HG03064 (cell line): ENCODE measurements around the gene CHKB.
"Not testable (repeated sequence)": the region's sequence is repeated elsewhere in the genome, so short reads cannot be mapped to it uniquely, and the experiment has no call there.

Experiments used
- ATAC-seq: cut with Tn5 transposase; IDR thresholded peaks from one replicate; pipeline ENCODE4 v1.9.1; 2021; ENCODE audit warnings: low read depth; ENCODE audit not compliant: unreplicated experiment

The CHKB gene

GRCh38 chr22:50582493-50583293, at the start of gene CHKB:
Gene CHKB (minus strand): TSS chr22:50582849. CDS start chr22:50582781, 68 bp downstream.
- peak; percentile 80 for ATAC-seq

DNA sequence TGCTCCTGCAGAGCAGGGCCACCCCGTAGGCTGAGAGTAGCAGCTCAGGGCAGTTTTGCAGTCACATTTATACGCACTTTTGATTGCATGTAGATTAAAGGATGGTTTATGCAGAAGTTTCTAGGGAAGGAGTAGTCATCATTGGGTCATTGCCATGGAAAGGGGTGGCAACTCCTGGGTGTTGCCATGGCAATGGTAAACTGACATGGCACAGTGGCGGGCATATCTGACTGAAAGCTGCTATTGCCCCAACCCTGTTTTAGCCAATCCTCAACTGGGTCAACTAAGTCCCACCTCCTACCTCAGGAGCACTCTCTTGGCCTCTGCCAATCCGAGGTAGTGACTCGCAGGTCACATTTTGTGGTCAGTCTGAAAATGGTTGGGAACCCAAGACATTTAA, 47.7 kb upstream of the CHKB start:
- no peak for ATAC-seq

DNA sequence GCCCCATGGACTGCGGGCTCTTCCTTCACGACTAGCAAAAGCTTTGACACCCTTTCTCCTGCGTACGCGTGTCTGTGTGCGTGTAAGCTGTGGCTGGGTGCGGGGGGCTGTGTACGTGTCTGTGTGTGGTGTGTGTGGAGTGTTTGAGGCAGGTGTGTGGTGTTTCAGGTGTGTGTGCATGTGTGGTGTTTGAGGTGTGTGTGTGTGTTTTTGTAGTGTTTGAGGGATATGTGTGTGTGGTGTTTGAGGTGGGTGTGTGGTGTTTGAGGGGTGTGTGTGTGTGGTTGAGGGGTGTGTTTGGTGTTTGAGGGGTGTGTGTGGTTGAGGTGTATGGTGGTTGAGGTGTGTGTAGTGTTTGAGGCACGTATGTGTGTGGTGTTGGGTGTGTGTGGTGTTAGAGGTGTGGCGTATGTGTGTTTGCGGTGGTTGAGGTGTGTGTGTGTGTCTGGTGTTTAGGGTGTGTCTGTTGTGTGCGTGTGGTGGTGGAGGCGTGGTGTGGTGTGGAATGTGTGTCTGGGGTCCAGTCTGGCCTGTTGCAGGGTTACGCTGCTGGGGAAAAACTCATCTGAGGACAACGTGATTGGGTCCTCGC, 46.0 kb upstream of the CHKB start:
- no peak for ATAC-seq

DNA sequence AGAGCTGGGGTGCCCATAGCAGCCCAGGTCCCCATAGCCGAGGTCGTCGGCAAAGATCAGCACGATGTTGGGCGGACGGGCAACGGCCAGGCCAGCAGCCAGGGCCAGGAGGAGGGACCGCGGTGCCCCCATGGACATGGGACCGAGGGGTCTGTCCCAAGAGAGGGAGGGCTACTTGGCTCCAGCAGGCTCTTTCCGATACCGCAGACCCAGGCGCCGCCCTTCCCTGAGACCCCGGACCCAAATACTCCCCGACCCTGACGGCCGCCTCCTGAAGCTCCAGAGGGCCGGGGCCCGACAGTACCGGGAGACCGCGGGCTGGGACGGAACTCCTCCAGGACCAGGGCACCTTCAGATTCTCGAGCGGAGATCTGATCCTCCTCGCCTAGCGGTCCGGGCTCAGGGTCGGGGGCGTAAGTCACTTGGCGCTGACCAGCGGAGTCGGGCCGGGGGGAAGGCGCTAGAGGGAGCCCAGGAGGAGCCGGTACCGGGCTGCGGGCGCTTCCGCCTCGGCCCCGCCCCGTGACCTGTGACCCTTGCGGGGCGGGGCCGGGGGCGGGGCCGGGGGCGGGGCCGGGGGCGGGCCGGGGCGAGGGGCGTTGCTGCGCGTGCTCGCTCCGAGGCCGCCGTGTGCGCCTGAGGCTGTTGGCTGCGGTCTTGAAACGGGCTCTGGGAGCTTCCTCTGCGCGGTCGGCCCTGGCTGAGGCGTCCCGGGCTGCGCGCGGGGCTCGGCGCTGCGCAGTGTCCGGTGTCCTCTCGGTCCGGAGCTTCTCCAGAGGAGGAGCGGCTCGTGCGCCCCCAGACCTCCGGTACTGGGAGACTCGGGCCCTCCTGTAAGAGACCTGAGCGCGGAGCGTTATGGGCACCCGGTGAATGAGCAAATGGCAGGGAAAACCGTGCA, 45.2 kb upstream of the CHKB start, which contains the start of gene ARSA:
Gene ARSA, minus strand, starts transcription at position 511 of the 901 bp plus-strand sequence. Its CDS starts 373 bp downstream, at position 138.
- peak; percentile 59 for ATAC-seq

DNA sequence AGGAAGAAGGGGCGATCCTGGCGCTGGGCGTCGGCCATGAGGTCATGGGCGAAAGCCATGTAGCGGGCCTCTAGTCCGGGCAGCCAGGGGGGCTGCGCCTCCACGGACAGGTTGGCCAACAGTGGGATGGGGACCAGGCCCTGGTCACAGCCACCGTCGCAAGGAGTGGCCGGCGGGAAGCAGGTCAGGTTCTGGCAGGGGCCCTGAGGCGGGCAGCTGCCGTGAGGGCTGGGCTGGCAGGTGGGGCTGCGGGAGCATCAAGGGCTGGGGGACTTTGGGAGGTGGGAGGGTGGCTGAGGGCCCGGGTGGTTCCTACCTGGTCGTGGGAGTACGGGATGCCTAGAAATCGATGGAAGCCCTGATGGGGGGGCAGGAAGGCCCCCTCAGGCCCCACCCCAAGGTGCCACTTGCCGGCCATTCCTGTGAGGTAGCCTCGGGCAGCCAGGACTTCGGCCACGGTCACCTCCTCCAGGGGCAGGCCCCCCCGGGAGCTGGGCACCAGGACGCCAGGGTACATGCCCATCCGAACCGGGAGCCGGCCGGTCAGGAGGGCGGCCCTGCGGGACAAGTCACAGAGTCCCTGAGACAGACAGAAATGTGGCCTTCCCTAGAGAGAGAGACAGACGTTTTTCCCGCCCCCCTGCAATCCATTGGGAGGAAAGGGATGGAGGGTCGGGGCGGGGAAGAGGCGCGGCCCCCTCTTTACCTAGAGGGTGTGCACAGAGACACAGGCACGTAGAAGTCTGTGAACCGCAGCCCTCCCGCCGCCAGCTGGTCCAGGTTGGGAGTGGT, 44.4 kb upstream of the CHKB start:
- ATAC-seq = no peak

- no peak for ATAC-seq
Observed at GRCh38 chr22:50626314-50626849, 43.7 kb upstream of the CHKB start.

DNA sequence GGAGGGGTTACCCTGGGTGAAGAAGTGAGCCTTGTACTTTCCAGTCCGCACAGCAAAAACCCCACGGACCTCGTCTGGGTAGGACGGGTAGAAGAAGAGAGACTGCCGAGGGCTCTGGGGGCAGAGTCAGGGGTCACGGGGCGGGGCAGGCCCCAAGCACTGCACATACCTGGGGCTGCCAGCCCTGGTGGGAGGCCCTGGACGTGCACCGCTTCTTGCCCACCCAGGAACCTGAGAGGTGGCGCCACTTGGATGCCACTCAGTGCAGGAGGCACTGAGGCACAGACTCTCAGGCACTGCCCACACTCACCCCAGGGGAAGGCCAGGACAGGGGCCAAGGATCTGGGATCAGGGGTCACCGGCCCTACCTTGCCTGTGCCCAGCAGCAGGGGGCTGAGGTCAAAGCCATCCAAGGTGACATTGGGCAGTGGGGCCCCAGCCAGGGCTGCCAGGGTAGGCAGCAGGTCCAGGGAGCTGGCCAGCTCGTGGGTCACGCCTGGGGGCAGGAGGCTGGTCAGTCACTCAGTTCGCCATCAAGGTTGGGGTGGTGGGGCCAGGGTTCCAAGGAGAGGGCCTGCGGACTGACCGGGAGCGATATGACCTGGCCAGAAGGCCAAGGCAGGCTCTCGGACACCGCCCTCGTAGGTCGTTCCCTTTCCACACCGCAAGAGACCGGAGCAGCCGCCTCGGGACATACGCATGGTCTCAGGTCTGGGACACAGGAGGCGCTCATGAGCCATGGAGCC, 43.1 kb upstream of the CHKB start:
- ATAC-seq = no peak

GRCh38 chr22:50625131-50625567, 42.5 kb upstream of the CHKB start:
- no peak for ATAC-seq

DNA sequence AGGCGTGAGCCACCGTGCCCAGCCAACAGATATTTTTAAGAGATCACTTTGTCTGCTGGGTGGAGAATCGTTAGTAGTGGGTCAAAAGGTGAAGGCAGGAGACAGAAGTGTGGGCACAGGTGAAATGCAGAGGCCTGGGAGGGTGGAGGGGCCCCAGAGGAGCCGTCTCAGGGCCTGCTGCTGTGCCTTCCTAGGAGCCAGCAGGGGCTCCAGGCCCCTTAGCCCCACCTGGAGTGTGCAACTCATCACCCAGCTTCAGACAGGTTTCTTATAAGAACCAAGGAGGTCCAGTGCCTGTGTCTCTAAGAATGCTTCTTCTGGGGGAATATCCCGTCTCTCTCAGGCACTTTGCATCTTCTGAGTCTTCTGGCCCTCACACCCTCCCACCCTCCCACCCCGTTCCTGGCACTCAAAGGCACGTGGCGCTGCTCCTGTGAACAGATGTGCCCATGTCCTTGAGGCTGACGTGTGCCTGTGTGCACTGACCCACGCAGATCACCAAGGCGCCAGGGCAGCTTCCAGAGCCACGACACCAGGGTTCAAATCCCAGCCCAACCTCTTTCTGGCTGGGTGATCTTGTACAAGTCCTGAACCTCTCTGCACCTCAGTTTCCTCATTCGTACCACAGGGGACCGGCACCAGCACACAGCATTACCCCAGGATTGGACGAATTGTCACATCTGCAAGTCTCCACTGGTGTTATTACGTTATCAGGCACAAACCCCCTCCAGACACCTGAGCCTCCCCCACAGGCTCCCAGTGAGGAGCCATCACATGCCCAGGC, 41.9 kb upstream of the CHKB start:
- no peak for ATAC-seq

DNA sequence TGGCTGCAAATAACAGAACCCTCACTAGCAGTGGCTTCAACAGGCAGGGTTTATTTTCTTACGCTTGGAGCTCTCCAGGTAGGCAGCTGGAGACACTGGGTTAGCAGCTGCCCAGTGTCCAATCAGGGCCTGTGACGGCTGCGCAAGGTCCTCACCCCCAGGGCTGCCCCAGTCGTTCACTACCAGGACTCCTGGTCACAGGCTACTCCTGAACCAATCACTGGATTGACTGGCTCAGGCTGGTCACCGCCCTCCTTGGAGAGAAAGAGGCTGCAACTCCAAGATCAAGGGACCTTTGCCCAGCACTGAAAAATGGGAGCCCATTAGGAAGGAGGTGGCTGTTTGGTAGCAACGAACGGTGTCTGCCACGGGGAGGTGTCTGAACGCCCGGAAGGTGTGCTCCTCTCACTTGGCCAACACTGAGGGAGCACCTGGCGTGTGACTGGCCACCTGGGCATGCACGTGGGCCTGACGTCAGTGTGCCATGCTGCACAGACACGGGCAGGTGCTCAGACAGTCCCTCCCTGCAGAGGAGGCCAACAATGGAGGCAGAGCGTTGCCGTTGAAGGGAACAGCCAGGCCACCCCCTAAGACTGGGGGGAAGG, 40.2 kb upstream of the CHKB start:
- no peak for ATAC-seq

DNA sequence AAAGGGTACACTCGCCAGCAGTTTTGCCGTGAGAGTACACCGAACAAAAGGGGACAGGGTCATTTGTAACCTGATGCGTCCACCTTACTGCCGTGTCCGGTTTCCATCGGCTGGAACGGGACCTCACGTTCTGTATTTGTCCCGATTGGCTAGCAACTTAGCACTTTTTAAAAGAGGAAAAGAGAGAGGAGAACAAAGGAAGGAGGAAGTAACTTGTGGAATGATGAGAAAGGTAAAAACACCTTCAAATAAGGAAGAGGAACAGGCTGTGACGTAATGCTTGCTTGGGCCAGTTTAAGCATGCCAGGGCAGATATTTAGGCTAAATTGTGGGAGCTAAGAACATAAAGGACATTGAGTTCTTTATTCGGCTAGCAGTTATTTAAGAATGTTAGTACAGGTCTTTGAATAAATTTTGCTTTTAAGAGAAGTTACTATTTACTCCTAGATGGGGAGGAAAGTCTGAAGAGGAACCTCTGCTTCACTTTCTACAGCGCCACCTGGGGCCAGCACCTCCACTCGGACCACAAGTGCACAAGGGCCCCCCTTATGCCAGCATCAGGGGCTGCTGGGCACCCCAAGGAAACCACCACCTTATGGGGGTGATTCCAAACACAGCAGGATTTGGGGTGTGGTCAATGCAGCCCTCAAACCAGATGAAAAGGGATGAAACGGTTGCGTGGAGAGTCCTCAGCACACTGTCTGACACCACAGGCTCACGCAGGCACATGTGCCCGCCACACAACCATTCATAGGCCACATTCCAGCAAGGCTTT, 39.5 kb upstream of the CHKB start:
- no peak for ATAC-seq

DNA sequence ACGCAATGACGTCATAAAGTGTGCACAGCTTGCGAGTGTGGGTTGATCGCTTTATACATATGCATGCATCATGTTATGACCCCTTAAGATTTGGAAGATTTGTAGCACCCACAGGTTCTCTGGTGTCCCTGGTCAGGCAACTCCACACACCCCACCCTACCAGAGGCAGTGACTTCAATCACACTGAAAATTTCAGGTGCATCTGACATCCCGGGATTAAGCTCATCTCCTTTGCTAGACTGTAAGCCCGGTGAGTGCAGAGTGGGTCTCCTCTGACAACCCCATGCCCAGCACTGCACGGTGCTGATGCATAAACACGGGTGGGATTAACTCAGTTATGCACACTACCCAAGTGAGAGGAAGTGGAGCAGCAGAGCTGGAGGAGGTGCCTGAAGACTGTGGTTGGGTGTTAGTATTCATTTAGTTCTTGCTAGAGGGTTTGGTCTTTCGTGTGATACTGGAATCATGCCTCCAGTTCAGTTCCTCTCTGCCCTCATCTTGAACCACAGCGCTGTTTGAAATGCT, 38.8 kb upstream of the CHKB start:
- ATAC-seq = no peak

DNA sequence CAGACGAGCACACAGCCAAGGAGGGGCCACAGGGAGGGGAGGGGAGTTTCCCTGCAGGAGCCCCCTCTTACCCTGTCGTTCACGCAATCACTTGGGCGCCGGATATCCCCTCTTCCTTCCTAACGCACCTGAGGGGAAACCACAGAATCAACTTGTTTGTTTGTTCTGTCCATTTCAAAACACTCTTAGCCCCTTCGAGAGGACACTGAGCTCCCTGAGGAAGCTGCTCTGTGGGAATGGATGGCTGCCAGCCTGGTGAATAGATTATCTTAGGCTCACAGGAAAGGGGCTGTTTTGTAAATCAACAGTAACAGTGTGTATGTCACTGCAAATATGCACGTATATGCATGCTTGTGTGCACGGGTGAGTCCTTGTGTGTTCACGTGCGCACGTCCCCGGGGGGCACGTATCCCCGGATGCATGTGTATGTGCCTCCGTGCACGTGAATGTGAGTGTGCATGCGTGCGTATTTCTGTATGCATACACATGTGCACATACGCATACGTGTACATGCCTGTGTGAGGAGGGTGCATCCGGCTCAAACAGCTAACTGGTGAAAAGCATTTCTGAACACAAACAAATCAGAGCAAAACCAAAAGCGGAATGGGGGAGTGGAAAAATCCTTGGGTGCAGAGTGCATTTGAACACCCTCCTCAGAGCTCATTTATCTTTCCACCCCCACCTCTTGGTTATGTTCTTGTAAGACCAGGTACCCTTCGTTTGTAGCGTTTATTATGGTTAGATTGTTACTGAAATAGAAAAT, 38.1 kb upstream of the CHKB start:
- ATAC-seq = no peak

DNA sequence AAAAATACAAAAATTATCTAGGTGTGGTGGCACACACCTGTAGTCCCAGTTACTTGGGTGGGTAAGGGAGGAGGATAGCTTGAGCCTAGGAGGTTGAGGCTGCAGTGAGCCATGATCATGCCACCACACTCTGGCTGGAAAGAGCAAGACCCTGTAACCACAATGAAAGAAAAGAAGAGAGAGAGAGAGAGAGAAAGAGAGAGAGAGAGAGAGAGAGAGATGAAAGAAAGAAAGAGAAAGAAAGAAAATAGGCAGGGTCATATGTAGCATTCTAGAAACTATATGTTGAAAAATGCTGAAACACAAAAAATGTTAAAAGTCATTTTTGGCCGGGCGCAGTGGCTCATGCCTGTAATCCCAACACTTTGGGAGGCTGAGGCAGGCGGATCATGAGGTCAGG, 31.6 kb upstream of the CHKB start:
- not testable (repeated sequence) for ATAC-seq

GRCh38 chr22:50613291-50613981, 30.8 kb upstream of the CHKB start:
- ATAC-seq = no peak
